OCI-LY1 (cell line): Measurements from ENCODE around the gene CALM3.

ENCODE experiments used
- H2AFZ ChIP-seq: fragments of 200-600 bp; sonication (generic), shearing (Covaris generic); 2 replicates; pipeline ENCODE4 v1.6.0; 2014; ENCODE audit warnings: antibody characterized with exemption, mild to moderate bottlenecking, low read length
- H3F3A ChIP-seq: fragments of 200-600 bp; sonication (generic), shearing (Covaris generic); 2 replicates; pipeline ENCODE4 v1.6.0; 2014; ENCODE audit warnings: mild to moderate bottlenecking, antibody characterized with exemption, low read length, moderate library complexity; ENCODE audit not compliant: insufficient read depth
- H3K27ac ChIP-seq: fragments of 200-600 bp; sonication (generic); 2 replicates; pipeline ENCODE4 v1.5.1; 2014; ENCODE audit warnings: low read length, mixed run types, mild to moderate bottlenecking, low read depth; ENCODE audit not compliant: poor library complexity, severe bottlenecking
- H3K27me3 ChIP-seq: fragments of 200-600 bp; sonication (generic); 2 replicates; pipeline ENCODE4 v1.6.0; 2014; ENCODE audit warnings: antibody characterized with exemption, mild to moderate bottlenecking, low read length, moderate library complexity; ENCODE audit not compliant: insufficient read depth
- H3K36me3 ChIP-seq: fragments of 200-600 bp; sonication (generic); 2 replicates; pipeline ENCODE4 v1.6.1; 2014; ENCODE audit warnings: mild to moderate bottlenecking, antibody characterized with exemption, low read length, moderate library complexity, mixed read lengths; ENCODE audit not compliant: insufficient read depth
- H3K4me1 ChIP-seq: fragments of 200-600 bp; sonication (generic); 2 replicates; pipeline ENCODE4 v1.5.1; 2014; ENCODE audit warnings: mild to moderate bottlenecking, low read length, moderate library complexity; ENCODE audit not compliant: insufficient read depth, severe bottlenecking
- H3K4me2 ChIP-seq: fragments of 200-600 bp; sonication (generic), shearing (Covaris generic); 2 replicates; pipeline ENCODE4 v1.6.1; 2014; ENCODE audit warnings: low read length
- H3K4me3 ChIP-seq: fragments of 200-600 bp; sonication (generic); 2 replicates; pipeline ENCODE4 v1.5.1; 2014; ENCODE audit warnings: low read length, low read depth, mild to moderate bottlenecking, mixed read lengths; ENCODE audit not compliant: poor library complexity, severe bottlenecking
- H3K79me2 ChIP-seq: fragments of 200-600 bp; shearing (Covaris generic); 2 replicates; pipeline ENCODE4 v1.6.1; 2016; ENCODE audit warnings: mixed run types, low read length, mixed read lengths; ENCODE audit not compliant: insufficient read depth
- H3K9ac ChIP-seq: fragments of 200-600 bp; sonication (generic), shearing (Covaris generic); 2 replicates; pipeline ENCODE4 v1.6.1; 2014; ENCODE audit warnings: mild to moderate bottlenecking, low read length, mixed read lengths
- H3K9me2 ChIP-seq: fragments of 200-600 bp; sonication (generic), shearing (Covaris generic); 2 replicates; pipeline ENCODE4 v1.6.1; 2014; ENCODE audit warnings: low read depth, mild to moderate bottlenecking, low read length, mixed read lengths
- H3K9me3 ChIP-seq: fragments of 200-600 bp; shearing (Covaris generic); 2 replicates; pipeline ENCODE4 v1.6.1; 2014; ENCODE audit warnings: low read length, mixed read lengths
- H4K20me1 ChIP-seq: fragments of 200-600 bp; sonication (generic), shearing (Covaris generic); 2 replicates; pipeline ENCODE4 v1.6.0; 2016; ENCODE audit warnings: mild to moderate bottlenecking, low read length; ENCODE audit not compliant: insufficient read depth
- EZH2 ChIP-seq: fragments of 200-600 bp; sonication (generic), shearing (Covaris generic); IDR thresholded peaks from 2 replicates; pipeline ENCODE4 v1.8.0; 2017; ENCODE audit warnings: borderline replicate concordance, mixed run types, mild to moderate bottlenecking, antibody characterized with exemption, low read length, moderate library complexity, mixed read lengths
- TF ChIP-seq, protein P1 (sequence below): fragments of 200-600 bp; sonication (generic), shearing (Covaris generic); IDR thresholded peaks from 2 replicates; pipeline ENCODE4 v1.5.1; 2017; ENCODE audit warnings: mild to moderate bottlenecking, antibody characterized with exemption, low read length, moderate library complexity, mixed read lengths

The CALM3 gene

GRCh38 chr19:46621191-46622117 is 20.3 kb downstream of the CALM3 start:
- no peaks in the 10 kb centered on the region for H4K20me1 ChIP-seq
- H3K9me2 ChIP-seq: no peaks in the 10 kb centered on the region
- H3K4me3 ChIP-seq: no peak overlapping the region
- TF ChIP-seq EZH2: no peak
- TF ChIP-seq, protein P1, sequence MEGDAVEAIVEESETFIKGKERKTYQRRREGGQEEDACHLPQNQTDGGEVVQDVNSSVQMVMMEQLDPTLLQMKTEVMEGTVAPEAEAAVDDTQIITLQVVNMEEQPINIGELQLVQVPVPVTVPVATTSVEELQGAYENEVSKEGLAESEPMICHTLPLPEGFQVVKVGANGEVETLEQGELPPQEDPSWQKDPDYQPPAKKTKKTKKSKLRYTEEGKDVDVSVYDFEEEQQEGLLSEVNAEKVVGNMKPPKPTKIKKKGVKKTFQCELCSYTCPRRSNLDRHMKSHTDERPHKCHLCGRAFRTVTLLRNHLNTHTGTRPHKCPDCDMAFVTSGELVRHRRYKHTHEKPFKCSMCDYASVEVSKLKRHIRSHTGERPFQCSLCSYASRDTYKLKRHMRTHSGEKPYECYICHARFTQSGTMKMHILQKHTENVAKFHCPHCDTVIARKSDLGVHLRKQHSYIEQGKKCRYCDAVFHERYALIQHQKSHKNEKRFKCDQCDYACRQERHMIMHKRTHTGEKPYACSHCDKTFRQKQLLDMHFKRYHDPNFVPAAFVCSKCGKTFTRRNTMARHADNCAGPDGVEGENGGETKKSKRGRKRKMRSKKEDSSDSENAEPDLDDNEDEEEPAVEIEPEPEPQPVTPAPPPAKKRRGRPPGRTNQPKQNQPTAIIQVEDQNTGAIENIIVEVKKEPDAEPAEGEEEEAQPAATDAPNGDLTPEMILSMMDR: no peak; the same call in 1 of the 2 replicates
- no peak overlapping the region for H3K4me2 ChIP-seq
- H3F3A ChIP-seq: no peaks in the 10 kb centered on the region
- H3K27ac ChIP-seq: no peak overlapping the region
- no peaks in the 10 kb centered on the region for H3K36me3 ChIP-seq
- peaks cover 25% of the 10 kb centered on the region for H3K27me3 ChIP-seq
- H2AFZ ChIP-seq: no peak overlapping the region
- H3K4me1 ChIP-seq: peaks cover 14% of the 10 kb centered on the region
- no peak overlapping the region for H3K9ac ChIP-seq
- H3K9me3 ChIP-seq: no peaks in the 10 kb centered on the region
- H3K79me2 ChIP-seq: no peaks in the 10 kb centered on the region

DNA sequence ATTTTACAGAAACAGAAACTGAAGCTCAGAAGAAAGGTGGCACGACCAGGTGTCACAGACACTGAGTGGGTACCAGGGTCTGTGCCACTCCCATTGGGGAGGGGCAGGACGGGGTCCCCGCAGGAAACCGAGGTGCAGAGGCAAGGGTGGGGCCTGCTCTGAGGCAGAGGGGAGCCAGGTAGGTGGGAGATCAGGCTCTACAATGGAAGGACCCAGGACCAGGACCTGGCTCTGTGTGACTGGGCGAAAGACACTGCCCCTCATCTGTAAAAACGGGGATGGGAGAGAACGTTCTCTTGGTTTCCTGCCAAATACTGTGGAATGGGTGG is 21.0 kb downstream of the CALM3 start:
- Histone ChIP-seq H3K9me3 (no peaks in the 10 kb centered on the region), H3K4me1 (peaks cover 8% of the 10 kb centered on the region), H3F3A (no peaks in the 10 kb centered on the region), H3K36me3 (no peaks in the 10 kb centered on the region), H4K20me1 (no peaks in the 10 kb centered on the region), H3K9me2 (no peaks in the 10 kb centered on the region), H3K79me2 (no peaks in the 10 kb centered on the region), H2AFZ (no peak overlapping the region), H3K4me2 (no peak overlapping the region), H3K9ac (no peak overlapping the region), H3K27ac (no peak overlapping the region), H3K4me3 (no peak overlapping the region), H3K27me3 (peaks cover 21% of the 10 kb centered on the region; the same call in 1 of the 2 replicates)
- TF ChIP-seq, protein P1: no peak; the same call in 1 of the 2 replicates
- no peak for TF ChIP-seq EZH2

DNA sequence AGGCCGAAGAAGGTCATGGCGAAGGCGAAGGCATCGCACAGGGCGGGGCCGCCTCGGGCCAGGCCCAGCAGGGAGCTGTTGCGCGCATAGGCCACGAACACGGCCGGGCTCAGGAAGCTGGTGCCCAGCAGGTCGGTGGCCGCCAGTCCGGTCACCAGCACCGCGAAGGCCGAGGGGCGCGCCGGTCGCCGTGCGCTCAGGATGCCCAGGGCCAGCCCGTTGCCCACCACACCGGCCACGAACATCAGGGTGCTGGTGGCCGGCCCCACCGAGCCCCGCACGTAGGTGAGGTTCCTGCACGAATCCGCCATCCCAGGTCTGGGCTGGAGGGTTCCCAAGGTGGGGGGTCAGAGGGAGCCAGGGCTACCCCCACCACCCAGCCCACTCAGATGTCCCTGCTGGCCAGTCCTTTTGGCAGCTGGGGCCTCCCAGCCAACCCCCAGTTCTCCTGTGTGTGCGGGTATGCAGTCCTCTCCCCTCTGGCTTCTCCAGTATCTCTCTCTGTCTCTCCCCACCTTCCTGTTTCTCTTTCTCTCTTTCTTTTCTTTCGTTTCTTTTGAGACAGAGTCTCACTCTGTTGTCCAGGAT is 22.9 kb downstream of the CALM3 start:
- H3K27ac ChIP-seq: no peak overlapping the region
- no peak overlapping the region for H3K4me3 ChIP-seq
- TF ChIP-seq EZH2: no peak
- TF ChIP-seq, protein P1: no peak
- no peaks in the 10 kb centered on the region for H3F3A ChIP-seq
- H3K4me1 ChIP-seq: peaks cover 6% of the 10 kb centered on the region
- peaks cover 24% of the 10 kb centered on the region; the same call in 1 of the 2 replicates for H3K27me3 ChIP-seq
- no peaks in the 10 kb centered on the region for H3K9me2 ChIP-seq
- no peaks in the 10 kb centered on the region for H3K36me3 ChIP-seq
- no peak overlapping the region for H2AFZ ChIP-seq
- H4K20me1 ChIP-seq: no peaks in the 10 kb centered on the region
- H3K79me2 ChIP-seq: no peaks in the 10 kb centered on the region
- no peaks in the 10 kb centered on the region for H3K9me3 ChIP-seq
- no peak overlapping the region for H3K9ac ChIP-seq
- no peak overlapping the region for H3K4me2 ChIP-seq
